ENCODE measurements around the gene SLC35E2B. TPM values are rescaled to one million over a fixed set of nuclear protein-coding genes. Genes with fewer than 3 reads are reported as not detected.
"Not testable (repeated sequence)": the region's sequence is repeated elsewhere in the genome, so short reads cannot be mapped to it uniquely, and the experiment has no call there.

The SLC35E2B gene
- total RNA-seq, 1 donor from 2014 or later, result 34.7 TPM

DNA sequence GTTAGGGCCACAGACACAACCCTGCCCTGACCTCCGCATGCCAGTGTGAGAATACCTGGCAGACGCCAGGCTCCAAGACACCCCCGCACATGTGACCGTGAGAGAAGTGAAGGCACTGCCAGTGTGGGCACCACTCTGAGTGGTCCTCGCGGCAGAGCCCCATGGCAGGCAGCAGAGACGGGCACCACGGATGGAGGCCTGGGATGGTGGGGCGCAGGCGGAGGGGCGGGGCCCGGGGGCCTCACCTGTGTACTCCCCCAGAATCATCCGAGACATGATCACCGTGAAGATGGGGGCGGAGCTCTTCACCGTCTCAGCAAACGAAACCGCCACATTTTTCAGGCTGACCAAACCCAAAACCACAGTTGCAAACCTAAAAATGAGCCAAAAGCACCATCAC, 17.4 kb downstream of the SLC35E2B start:
- not testable (repeated sequence) for DNase-seq (ENCODE audit: low spot score)

DNA sequence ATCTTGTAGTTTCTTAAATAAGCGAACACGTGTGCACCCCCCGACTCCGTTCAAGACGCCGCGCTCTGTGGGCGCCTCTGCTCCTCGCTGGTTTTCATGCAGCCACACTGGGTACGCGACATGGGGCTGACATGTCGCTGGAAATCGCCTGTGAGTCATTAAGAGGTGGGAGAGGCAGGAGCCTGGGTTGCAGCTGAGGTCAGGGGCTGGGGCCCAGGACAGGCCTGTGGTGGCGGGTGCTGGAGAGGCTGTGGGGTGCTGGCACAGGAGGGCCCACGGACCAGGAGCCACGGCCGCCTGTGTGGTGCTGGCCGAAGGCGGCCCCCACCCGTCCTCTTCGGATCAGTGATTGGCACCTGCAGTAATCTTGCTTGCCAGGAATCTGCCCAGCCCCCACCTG, 17.8 kb downstream of the SLC35E2B start:
- not testable (repeated sequence) for DNase-seq (ENCODE audit: low spot score)

DNA sequence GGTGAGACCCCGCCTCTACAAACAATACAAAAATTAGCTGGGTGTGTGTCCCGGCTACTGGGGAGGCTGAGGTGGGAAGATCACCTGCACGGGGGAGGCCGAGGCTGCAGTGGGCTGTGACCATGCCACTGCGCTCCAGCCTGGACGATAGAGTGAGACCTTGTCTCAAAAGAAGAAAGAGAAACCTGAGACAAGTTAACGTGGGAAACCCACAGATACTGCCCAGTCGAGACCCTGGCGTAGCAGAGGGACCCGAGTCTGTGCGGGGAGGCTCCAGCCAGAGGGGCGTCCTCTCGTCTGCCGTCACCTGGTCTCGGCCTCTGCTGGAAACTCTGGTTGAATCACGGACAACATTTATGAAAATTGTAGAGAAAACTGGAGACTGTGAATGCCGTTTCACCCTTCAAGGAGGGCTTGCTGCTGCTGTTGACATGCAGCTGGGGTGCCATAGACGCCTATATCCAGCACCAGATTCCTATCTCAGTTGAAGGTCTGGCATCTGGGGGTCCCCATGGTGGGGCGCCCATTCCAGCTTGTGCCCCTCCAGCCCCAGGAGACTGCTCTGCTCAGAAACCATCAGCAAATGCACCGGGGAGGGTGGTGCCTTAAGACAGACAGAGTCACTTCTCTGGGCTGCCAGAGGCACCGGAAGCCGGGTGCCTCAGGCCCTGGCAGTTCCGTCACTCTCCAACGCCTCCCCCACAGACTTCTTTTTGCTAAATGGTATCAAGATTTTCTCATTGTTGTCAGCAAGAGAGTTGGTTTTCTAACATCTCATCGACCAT, 20.2 kb downstream of the SLC35E2B start:
- DNase-seq (ENCODE audit: low spot score), result no peak

DNA sequence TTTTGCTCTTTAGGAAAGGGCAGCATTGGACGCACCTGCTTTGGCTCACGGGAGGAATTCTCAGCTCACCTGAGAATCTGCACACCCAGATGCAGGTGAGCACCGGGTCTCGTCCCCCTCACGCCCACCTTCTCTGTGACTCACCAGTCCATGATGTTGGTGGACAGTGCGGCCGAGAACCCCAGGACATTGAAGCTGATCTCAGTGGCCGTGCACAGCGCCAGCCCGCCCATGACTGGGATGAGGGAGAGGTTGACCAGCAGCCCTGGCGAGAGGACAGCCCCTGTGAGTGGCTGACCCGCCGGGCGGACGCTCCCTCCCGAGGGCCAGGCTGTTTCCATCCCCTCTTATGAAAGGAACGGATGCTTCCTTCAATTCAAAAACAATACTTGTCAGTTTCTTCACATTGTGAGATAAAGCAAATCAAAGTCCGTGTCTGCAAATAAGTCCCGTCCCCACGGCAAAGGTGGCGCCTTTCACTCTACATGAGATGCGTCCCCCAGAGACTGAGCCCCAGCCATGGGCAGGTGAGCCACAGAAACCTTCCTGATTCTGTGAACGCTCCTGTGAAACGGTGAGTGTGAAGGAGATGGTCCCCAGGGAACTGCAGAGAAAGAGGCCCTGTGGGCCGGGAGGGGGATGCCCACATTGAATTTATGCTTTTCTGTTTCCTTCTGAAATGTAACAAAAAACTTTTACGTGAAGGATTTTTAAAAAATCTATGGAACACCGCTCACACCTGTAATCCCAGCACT, 21.1 kb downstream of the SLC35E2B start:
- no peak for DNase-seq (ENCODE audit: low spot score)

DNA sequence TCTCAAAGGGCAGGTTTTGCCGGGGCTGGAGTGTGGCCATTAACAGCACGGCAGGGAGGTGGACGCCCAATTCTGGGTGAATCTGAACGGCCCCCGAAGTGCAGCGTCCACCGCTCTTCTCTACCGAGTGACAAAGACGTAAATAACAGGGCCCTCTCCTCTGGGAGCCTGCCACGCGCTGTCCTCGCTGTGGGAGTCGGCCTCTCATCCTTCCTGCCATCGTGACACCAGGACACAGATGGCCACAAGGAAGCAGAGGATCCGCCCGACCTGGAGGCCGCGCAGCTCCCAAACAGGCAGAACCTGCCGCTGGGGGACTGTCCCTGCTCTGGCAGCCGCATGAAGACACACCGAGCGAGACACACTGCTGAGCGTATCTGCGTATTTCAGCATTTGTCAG, 21.7 kb downstream of the SLC35E2B start:
- no peak for DNase-seq (ENCODE audit: low spot score)

DNA sequence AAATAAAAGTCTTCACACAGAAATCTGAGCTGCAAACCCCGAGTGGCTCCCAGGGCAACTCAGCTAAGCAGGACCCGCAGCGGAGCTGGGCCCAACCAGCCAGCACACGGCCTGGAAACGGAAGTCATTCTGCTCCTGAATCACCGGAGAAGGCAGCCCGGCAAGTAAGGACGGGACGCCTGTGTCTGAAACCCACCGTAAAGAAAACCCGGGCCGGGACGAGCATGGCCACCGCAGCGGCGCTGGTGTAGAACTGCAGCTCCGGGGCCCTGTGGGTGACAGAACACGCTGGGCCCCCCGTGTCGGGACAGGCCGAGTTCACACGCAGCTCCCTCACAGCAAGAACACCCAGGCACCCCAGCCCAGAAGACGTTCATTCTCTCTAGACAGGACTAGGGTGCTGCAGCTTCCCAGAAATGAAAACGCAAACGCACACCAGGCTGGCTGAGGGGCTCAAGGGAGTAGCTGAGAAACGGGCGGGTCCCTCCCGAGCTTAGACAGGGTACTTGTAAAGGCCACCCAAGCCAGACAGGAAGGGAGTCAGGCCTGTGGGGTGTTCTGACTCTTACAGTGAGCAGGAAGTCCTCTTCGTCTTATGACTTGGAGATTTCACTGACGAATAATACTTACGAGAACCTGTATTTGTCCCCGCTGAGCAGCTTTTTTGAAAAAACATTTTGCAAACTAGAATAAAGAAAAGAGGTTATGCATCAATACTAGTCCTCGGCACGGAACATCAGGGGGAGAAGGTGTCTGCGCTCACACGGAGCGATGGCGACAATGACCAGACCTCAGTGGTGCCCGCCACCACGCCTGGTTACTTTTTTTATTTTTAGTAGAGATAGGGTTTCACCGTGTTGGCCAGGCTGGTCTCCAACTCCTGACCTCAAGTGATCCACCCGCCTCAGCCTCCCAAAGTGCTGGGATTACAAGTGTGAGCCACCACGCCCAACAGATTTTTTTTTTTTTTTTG, 22.8 kb downstream of the SLC35E2B start:
- DNase-seq (ENCODE audit: low spot score), result no peak

DNA sequence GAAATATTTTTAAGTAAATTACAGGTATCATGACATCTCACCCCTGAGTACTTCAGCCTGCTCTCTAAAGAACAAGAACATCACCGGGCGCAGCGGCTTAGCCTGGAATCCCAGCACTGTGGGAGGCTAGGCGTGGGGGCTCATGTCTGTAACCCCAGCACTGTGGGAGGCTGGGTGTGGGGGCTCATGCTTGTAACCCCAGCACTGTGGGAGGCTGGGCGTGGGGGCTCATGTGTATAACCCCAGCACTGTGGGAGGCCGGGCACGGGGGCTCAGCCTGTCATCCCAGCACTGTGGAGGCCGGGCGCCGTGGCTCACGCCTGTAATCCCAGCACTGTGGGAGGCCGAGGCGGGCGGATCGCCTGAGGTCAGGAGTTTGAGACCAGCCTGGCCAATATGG, 26.1 kb downstream of the SLC35E2B start:
- DNase-seq (ENCODE audit: low spot score), result no peak

DNA sequence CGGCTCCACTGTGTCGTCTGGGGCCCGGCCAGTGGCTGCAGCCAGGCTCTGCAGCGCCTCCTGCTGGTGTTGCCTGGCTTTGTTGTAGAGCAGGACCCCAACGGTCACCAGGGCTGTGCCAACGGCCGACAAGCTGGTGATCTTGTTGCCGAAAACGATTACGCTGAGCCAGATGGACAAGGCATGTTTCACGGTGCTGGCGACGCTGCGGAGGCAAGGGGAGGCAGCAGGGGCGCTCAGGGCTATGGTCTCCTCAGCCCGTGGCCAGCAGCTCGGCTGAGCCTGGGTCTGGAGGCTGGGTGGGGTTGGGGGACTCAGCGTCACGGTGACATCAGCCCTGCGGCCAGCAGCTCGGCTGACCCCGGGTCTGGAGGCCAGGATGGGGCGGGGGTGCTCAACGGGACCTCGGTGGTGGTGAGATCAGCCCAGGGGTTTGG, 26.8 kb downstream of the SLC35E2B start:
- DNase-seq (ENCODE audit: low spot score), result no peak

DNA sequence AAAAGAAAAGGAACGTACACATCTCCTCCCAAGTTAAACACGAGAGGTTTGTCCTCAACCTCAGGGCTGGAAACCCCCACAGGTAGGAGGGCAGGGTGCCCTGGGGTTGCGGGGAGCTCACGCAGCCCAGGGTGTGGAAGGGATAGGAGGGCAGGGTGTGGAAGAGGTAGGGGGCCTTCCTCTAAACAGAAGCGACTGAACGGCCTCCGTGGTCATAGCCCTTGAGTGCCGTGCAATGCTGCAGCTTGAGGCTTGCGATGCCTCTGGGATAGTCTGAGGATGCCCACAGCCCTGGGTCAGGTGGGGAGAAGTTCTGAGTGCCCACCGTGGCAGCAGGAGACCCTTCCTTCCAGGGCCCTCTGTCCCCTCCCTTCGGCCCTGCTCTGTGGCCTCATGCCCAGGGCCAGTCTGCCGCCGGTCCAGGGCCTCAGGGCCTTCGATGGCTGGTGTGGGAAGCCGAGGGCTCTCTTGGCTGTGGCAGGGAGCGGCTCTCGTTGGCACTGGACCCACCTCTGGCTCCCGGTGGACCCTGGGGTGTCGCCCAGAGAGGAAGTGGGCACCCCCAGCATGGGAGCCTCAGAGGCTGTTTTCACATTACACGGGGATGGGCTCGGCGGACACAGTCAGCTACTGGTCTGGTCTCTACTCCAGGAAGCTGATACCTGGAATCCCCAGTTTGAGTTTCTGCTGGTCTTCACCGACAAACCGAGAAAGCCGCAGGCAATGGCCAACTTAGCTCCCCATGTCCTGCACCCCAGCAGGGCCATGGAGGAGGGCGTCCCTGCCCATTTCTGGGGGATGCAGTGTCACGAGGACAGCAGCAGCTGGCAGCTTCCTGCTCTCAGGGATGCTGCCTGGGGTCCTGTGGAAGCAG, 27.4 kb downstream of the SLC35E2B start:
- no peak for DNase-seq (ENCODE audit: low spot score)

DNA sequence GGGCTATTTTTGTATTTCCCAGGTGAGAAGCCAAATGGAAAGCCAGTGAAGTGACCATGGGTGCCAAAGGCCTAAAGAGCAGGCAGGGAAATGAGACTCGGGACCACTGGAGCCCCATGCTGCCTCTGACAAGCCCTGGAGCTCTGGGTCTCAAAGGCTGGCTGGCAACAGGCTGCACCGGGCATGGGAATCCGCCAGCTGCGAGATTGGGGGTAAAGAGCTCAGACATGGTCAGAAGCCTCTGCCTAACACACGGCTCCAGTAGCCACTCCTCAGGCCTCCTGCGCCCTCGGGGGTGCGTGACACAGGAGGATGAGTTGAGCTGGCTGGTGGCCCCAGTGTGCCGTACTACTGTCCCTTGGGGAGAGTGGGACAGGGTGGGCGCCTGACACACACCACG, 28.3 kb downstream of the SLC35E2B start:
- not testable (repeated sequence) for DNase-seq (ENCODE audit: low spot score)

DNA sequence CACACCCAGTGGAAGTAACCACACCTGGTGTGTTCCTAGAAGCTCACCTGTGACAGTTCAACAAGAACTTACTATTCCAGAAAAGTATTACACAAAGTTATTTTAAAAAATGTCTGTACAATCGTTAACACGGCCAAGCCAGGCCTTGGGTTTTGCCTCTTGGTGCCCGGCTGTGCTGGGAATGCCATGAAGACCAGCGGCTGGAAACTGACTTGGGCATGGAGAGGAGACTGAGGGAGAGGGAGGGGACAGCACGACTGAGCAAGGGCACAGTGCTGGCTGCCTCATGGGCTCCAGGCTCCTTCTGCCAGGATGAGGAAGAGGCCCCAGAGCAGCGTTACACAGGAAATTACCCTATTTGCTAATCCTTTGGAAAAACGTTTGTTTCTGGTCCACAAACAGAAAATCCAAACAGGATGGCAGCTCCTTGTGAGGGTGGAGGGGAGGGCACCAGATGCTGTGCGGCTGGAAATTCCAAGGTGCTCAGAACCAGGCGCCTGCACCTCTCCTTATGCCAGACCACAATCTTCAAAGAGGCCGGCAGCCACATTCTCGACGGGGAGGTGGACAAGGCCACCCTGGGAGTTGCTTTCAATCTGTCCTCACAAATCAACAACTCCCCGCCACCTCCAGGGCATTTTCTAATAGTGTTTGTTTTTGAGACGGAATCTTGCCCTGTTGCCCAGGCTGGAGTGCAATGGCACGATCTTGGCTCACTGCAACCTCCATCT, 29.6 kb downstream of the SLC35E2B start:
- DNase-seq (ENCODE audit: low spot score), result not testable (repeated sequence)

DNA sequence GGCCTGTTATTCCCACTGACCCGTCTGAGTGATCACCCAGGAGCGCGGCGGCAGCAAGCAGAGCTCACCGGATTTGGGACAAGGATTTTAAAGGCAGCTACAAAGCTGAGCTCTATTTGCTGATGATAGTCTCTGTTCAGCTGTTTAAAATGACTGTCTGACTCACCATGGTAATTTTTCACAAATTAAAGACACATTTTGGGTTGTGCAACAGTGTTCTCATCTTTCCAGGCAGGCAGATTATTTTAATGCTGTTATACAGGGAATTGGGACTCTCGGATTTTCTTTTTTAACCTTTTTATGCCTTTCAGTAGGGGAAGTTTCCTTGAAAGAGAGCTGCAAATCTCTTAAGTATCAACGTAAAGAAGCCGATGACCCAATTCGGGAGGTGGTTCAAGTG, 30.2 kb downstream of the SLC35E2B start:
- DNase-seq (ENCODE audit: low spot score), result not testable (repeated sequence)

DNA sequence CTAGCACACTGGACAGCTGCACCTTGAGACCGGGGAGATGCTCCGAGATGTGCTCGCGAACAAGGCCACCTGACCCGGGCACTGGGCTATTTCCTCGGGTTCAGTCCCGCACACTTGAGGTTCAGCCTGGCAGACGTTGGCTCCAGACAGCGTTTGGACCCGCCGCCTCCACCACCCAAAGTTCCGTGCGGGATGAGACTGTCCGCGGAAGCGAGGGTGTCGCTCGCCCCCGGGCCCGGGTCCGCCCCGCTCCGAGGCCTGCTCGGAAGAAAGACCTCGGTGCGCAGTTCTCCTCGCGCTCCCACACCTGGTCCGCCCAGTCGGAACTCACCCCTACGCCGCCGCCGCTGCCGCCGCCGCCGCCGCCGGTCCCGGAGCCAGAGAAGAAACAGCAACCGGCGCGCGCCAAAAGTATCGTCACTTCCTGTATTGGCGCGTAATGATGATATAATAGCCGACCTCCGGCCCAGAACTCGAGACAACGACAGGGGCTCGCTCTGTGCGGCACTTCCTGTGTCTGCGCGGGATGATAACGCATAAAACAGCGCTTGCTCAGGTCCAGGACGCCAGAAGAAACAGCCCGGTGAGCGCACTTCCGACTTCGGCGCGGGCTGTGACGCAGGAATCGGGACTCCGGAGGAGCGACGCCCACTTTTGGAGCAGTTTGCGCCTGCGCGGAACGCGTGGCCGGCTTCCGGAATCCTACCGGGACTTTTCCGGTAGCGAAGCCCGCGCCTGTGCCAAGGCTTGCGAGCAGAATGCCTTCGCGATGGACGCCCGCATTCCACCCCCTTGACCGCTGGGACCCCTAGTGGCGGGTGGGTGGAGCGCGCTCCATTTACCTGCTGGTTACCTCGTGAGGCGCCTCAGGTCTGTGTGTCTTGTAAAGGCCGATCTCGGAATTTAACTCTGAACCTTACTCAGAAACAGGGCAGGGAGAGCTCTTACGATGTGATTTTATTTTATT, 33.7 kb downstream of the SLC35E2B start, which contains the start of gene CDK11B:
Gene CDK11B (minus strand): TSS at position 422 of the 967 bp plus-strand sequence. CDS start 1,519 bp downstream, outside the sequence.
- DNase-seq (ENCODE audit: low spot score), result peak; percentile 97

DNA sequence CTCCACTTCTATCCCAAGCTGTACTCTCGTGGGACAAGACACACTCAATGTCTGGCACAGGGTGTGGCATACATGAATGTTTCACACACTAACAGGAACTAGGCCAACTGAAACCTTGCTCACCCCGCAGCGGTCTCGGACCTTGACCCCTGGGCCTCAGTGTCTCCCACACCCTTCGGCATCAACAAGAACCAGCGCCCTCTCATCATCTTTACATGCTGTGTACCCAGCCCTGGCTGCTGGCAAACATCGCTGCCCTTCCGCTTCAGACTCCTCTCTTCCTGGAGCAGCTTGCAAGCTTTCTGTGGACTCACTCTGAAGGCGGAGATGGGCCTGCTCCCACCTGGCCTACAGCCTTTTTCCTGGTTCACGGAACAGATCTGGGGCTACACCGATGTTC, 44.3 kb downstream of the SLC35E2B start:
- DNase-seq (ENCODE audit: low spot score), result not testable (repeated sequence)

DNA sequence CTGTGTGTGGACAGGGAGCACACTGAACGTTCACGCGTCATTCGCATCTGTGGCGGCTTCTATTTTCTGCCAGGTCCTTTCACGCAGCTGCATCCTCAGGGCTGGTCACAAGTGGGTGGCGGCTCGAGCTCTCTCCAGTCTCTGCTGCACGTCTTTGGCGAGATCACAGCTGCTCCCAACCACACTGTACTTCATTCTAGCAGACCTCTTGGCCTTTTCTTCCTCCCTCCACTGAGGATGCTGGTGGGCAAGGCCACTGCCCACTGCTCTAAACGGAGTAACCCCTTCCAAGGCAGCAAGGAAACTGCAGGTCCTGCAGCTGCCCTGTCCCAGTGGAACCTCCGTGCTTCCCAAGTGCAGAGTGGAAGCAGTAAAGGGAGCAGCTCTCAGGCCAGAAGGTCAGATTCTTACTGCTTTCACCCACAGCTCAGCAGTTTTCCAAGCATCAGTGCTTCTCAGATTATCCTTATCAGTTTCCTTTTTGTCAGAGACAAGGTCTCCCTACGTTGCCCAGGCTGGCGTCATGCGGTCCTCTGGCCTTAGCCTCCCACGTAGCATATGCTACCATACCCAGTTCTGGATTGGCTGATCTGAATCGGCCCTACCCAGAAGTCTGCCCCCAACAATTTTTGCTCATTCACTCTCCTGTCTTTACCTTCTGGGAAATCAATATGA, 44.9 kb downstream of the SLC35E2B start:
- not testable (repeated sequence) for DNase-seq (ENCODE audit: low spot score)

DNA sequence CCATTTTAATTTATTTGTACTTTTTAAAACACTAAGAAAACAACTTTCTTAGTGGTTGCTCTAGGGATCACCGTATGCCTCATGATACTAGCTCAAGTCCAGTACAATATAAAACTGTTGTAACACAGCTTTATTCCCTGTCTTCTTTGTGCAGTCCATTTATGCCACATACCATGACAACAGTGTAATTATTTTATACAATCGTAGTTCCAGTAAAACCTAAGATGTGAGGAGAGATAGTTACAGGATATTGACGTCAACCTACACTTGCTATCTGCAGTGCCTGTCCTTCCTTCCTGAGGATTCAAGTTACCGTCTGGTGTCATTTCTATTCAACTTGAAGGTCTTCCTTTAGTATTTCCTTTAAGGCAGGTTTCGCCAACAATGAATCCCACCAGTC, 46.3 kb downstream of the SLC35E2B start:
- not testable (repeated sequence) for DNase-seq (ENCODE audit: low spot score)

DNA sequence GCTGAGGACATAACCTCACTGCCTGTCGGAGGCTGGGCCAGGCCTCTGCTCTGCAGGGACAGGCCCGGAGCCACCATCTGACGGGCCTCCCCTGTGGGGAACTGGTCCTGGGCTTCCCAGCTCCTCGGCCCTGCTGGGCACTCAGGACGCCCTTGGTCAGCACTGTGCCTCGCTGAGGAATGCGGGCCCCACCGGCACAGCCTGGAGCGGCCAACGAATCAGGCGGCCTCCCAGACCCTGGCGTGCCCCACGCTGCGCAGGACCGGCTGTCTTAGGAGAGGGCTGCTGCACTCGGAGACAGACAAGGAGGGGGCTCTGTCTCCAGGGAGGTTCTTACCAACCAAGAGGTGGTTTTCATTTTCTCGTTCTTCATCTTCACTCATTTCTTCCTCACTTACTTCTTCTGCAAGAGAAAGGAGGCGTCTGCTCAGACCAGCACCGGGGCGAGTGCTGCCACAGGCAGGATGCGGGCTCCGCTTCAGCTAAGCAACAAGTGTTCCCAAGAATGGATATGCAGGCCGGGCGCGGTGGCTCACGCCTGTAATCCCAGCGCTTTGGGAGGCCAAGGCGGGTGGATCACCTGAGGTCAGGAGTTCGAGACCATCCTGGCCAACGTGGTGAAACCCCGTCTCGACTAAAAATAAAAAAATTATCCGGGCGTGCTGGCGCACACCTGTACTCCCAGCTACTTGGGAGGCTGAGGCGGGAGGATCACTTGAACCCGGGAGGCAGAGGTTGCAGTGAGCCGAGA, 51.7 kb downstream of the SLC35E2B start:
- not testable (repeated sequence) for DNase-seq (ENCODE audit: low spot score)
